Measurements from ENCODE around the gene PCNT. TPM values are rescaled to one million over a fixed set of nuclear protein-coding genes. Genes with fewer than 3 reads are reported as not detected.

PCNT gene
- polyA plus RNA-seq (2011; rRNA removed) (8.5 and 8.8 TPM in 2 replicates), polyA minus RNA-seq (2011; rRNA and poly(A)+ RNA removed) (16.1 and 19.0 TPM in 2 replicates)

GRCh38 chr21:46323710-46324389, at the start of gene PCNT, which contains the start of gene C21orf58:
Gene PCNT (plus strand): TSS chr21:46324156. CDS start chr21:46324229, 73 bp downstream.
Gene C21orf58 (minus strand): TSS chr21:46323870. CDS start chr21:46322738, 1,132 bp downstream.
- peak within 1 kb of the TSS; percentile 95 for H3K4me3 ChIP-seq (ENCODE audit: low read depth, low read length)
- peak; percentile 95 for DNase-seq (ENCODE audit: low read depth, low spot score)
- POLR2A ChIA-PET: interaction anchor here (1.8 kb wide), 1 partner anchor 39 kb away, joined by 6 read pairs; the partner anchor contains the start of gene MCM3AP
- peaks cover 2% of the 10 kb centered on the region; the same call in 1 of the 2 replicates for H3K9me3 ChIP-seq (ENCODE audit: control insufficient read depth, insufficient read depth, low read length)
- CTCF ChIA-PET: no interaction called here
- no peak for TF ChIP-seq CTCF (IDR thresholded peaks at IDR 0.05; ENCODE audit: low read depth, low read length)
- H3K27me3 ChIP-seq (ENCODE audit: control insufficient read depth, insufficient read depth, low read length): no peaks in the 10 kb centered on the region
- H3K27ac ChIP-seq (ENCODE audit: low read depth, low read length): peak within 1 kb of the TSS; percentile 94

- ChIA-PET CTCF (interaction anchor here (0.6 to 0.7 kb wide), 2 partner anchors 11 to 66 kb away, joined by 3 to 4 read pairs; partner anchors contain the start of gene YBEY), POLR2A (no interaction called here)
- no peak overlapping the region for H3K27ac ChIP-seq (ENCODE audit: low read depth, low read length)
- no peaks in the 10 kb centered on the region for H3K27me3 ChIP-seq (ENCODE audit: control insufficient read depth, insufficient read depth, low read length)
- TF ChIP-seq CTCF (IDR thresholded peaks at IDR 0.05; ENCODE audit: low read depth, low read length): no peak
- H3K9me3 ChIP-seq (ENCODE audit: control insufficient read depth, insufficient read depth, low read length): no peaks in the 10 kb centered on the region
- no peak for DNase-seq (ENCODE audit: low read depth, low spot score)
- no peak overlapping the region for H3K4me3 ChIP-seq (ENCODE audit: low read depth, low read length)
Observed at GRCh38 chr21:46274797-46275390, 49.1 kb upstream of the PCNT start.

GRCh38 chr21:46284077-46284644, 39.8 kb upstream of the PCNT start:
- Histone ChIP-seq H3K27ac (ENCODE audit: low read depth, low read length) (no peak overlapping the region), H3K9me3 (ENCODE audit: control insufficient read depth, insufficient read depth, low read length) (0 out of 2 replicates have a peak, but pooled peaks cover 2% of the 10 kb centered on the region), H3K27me3 (ENCODE audit: control insufficient read depth, insufficient read depth, low read length) (no peaks in the 10 kb centered on the region), H3K4me3 (ENCODE audit: low read depth, low read length) (no peak overlapping the region)
- no peak for TF ChIP-seq CTCF (IDR thresholded peaks at IDR 0.05; ENCODE audit: low read depth, low read length)
- no peak for DNase-seq (ENCODE audit: low read depth, low spot score)
- CTCF ChIA-PET: interaction anchor here (1.0 to 2.0 kb wide), 4 partner anchors 16 to 140 kb away, joined by 3 to 5 read pairs (median 4); no protein-coding TSS in a partner anchor
- POLR2A ChIA-PET: no interaction called here

- ChIA-PET CTCF (interaction anchor here (0.6 to 2.0 kb wide), 4 partner anchors 15 to 311 kb away, joined by 3 to 11 read pairs (median 4); no protein-coding TSS in a partner anchor), POLR2A (interaction anchor here (1.3 kb wide), 1 partner anchor 38 kb away, joined by 6 read pairs; the partner anchor contains the start of gene C21orf58)
- Histone ChIP-seq H3K9me3 (ENCODE audit: control insufficient read depth, insufficient read depth, low read length) (0 out of 2 replicates have a peak, but pooled peaks cover 2% of the 10 kb centered on the region), H3K4me3 (ENCODE audit: low read depth, low read length) (peak overlapping the region; percentile 78), H3K27ac (ENCODE audit: low read depth, low read length) (no peak overlapping the region), H3K27me3 (ENCODE audit: control insufficient read depth, insufficient read depth, low read length) (no peaks in the 10 kb centered on the region)
- no peak for TF ChIP-seq CTCF (IDR thresholded peaks at IDR 0.05; ENCODE audit: low read depth, low read length)
- DNase-seq (ENCODE audit: low read depth, low spot score): no peak
Observed at GRCh38 chr21:46284733-46285132, 39.2 kb upstream of the PCNT start.
